Mucosa of stomach (tissue), 1 donor: ENCODE data around the gene CTSH.

Source experiments
- H3K27me3 ChIP-seq: one replicate; pipeline ENCODE4 v1.7.0; 2013; ENCODE audit warnings: mild to moderate bottlenecking, low read length; ENCODE audit not compliant: control insufficient read depth, insufficient read depth
- H3K36me3 ChIP-seq: one replicate; pipeline ENCODE4 v1.7.0; 2013; ENCODE audit warnings: low read length; ENCODE audit not compliant: control insufficient read depth, insufficient read depth
- H3K4me1 ChIP-seq: one replicate; pipeline ENCODE4 v1.7.0; 2013; ENCODE audit warnings: mild to moderate bottlenecking, low read length; ENCODE audit not compliant: control insufficient read depth, insufficient read depth
- H3K4me3 ChIP-seq: one replicate; pipeline ENCODE4 v1.7.0; 2013; ENCODE audit warnings: low read length
- H3K9ac ChIP-seq: one replicate; pipeline ENCODE4 v1.7.0; 2013; ENCODE audit warnings: mild to moderate bottlenecking, low read length, moderate library complexity
- H3K9me3 ChIP-seq: one replicate; pipeline ENCODE4 v1.7.0; 2013; ENCODE audit warnings: mild to moderate bottlenecking, low read length, moderate library complexity; ENCODE audit not compliant: control insufficient read depth
- donor health status: Pancreatic carcinoma.

The CTSH gene

DNA sequence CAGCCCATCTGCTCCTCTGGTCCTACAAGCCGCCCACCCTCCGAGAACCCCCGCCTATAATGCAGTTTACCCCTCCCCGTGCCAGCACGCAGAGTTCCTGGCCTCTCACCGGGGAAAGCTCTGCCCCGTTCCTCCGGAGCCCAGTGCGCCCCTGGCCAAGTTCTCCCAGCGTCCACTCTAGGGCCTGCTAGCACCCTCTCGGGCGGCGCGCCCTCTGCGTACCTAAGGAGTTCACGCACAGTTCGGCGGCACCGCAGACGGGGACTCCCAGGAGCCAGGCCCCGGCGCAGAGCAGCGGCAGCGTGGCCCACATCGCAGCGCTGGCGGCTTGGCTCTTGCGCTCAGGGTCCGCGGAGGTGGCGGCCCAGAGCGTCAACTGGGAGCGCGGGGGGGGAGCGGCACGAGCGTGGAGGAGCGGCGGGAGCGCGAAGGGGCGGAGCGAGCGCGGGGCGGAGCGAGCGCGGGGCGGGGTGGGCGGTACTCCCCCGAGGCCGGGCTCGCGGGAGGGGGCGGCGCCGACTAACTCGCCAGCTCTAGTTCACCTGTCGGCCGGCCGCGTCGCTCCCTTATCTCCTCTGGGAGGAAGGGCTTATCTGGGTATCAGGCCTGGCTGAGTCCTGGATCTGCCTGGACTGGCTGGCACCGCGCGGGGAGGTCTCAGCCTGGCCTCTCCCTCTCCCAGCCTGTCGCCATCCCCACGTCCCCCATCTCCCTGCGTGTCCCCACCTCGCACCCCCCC is at the start of gene CTSH:
Gene CTSH (minus strand): TSS at position 378 of the 739 bp plus-strand sequence. CDS start 65 bp downstream, at position 313.
- H3K27me3 ChIP-seq: no peaks in the 10 kb centered on the region
- H3K4me1 ChIP-seq: peaks cover 36% of the 10 kb centered on the region
- H3K36me3 ChIP-seq: no peaks in the 10 kb centered on the region
- H3K9ac ChIP-seq: peak within 1 kb of the TSS; percentile 75
- peak within 1 kb of the TSS; percentile 51 for H3K4me3 ChIP-seq
- no peaks in the 10 kb centered on the region for H3K9me3 ChIP-seq

GRCh38 chr15:78993931-78994530 is 49.2 kb upstream of the CTSH start:
- Histone ChIP-seq H3K9ac (no peak overlapping the region), H3K4me3 (no peak overlapping the region)

DNA sequence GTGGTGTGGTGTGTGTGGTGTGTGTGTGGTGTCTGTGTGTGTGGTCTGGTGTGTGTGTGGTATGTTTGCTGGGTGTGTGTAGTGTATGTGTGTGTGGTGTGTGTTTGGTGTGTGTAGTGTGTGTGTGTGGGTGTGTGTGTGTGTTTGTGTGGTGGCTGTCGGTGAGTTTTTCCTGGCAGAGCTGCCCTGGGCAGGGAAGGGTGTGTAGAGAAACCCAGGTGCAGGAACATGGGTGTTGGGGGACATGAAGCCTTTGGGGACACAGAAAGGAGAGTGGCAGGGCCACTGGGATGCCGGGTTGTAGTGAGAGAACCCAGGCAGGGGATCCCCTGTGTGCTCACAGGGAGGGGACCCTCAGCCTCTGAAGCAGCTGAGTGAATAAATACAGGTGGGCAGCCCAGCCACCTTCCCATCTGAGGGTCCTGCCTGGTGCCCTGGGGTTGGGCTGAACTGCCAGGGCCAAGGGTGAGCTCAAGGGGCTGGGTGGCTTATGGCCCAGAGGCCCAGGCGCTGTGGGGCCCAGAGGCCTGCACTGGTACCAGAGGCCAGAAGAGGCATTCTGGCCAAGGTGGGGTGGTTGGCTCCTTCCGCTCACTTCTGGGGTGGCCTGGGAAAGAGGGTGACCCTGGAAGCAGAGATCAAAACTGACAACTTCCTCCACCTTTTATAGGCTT is 48.5 kb upstream of the CTSH start:
- Histone ChIP-seq H3K4me1 (peaks cover 15% of the 10 kb centered on the region), H3K36me3 (no peaks in the 10 kb centered on the region), H3K27me3 (peaks cover 4% of the 10 kb centered on the region), H3K9me3 (no peaks in the 10 kb centered on the region), H3K4me3 (no peak overlapping the region), H3K9ac (no peak overlapping the region)

More at GRCh38 chr15:78993931-78994530, 49.2 kb upstream of the CTSH start:
- no peaks in the 10 kb centered on the region for H3K36me3 ChIP-seq
- peaks cover 9% of the 10 kb centered on the region for H3K4me1 ChIP-seq
- H3K9me3 ChIP-seq: no peaks in the 10 kb centered on the region
- peaks cover 4% of the 10 kb centered on the region for H3K27me3 ChIP-seq

DNA sequence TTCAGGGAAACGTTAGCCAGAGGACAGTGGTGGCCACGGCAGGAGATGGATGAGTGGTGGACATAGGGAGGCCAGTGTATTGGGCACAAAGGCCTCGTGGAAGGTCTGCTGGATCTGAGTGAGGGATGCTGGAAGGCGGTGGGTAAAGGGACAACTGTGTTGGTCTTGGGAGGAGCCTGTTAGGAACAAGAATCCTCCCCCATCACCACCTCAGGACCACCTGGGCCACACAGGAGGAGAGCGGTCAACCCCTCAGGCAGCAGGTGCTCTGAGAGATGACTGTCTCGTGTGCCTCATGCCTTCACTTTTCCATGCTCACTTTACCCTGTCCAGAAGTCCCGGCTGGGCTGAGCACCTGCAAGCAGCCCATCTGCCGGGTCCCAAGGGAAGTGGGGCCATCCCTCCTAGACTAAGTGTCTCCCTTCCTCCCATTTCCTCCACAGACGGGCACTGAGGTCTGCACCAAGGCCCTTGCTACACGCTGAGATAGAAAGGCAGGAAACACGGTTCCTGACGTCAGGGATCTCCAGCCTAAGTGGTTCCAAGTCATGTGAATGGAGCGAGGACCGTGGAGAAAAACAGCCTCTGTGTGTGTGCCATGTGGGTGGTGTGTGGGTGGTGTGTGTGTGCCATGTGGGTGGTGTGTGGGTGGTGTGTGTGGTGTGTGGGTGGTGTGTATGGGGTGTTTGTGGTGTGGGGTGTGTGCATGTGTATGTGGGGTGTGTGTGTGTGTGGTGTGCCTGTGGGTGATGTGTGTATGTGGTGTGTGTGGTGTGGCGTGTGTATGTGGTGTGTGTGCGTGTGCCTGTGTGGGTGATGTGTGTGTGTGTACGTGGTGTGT is 47.8 kb upstream of the CTSH start:
- Histone ChIP-seq H3K4me3 (no peak overlapping the region), H3K9me3 (no peaks in the 10 kb centered on the region), H3K9ac (no peak overlapping the region), H3K36me3 (no peaks in the 10 kb centered on the region), H3K4me1 (peaks cover 20% of the 10 kb centered on the region), H3K27me3 (peaks cover 4% of the 10 kb centered on the region)

- H3K27me3 ChIP-seq: peaks cover 4% of the 10 kb centered on the region
- no peaks in the 10 kb centered on the region for H3K36me3 ChIP-seq
- no peak overlapping the region for H3K4me3 ChIP-seq
- H3K4me1 ChIP-seq: peaks cover 20% of the 10 kb centered on the region
- no peak overlapping the region for H3K9ac ChIP-seq
- no peaks in the 10 kb centered on the region for H3K9me3 ChIP-seq
Observed at GRCh38 chr15:78991879-78992278, 47.0 kb upstream of the CTSH start.

GRCh38 chr15:78991476-78991875 is 46.6 kb upstream of the CTSH start:
- peaks cover 4% of the 10 kb centered on the region for H3K27me3 ChIP-seq
- no peak overlapping the region for H3K9ac ChIP-seq
- peaks cover 20% of the 10 kb centered on the region for H3K4me1 ChIP-seq
- no peak overlapping the region for H3K4me3 ChIP-seq
- H3K36me3 ChIP-seq: no peaks in the 10 kb centered on the region
- H3K9me3 ChIP-seq: no peaks in the 10 kb centered on the region

DNA sequence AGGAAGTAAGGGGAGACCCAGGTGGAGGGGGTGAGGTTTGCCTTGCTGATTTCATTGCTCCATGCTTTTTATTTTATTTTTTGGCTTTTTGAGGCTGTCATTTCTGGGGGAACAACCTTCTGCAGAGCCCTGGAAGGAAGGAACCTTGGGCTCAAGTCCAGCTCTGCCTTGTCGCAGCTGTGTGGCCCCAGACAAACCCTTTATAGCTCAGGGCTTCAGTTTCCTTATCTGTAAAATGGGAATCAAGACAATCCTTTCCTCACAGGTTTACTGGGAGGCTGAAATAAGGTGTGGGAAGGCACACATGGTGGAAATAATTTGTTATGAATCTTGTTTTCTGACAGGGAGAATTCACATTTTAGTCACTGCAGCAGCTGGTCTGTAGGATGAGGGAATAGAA is 45.4 kb upstream of the CTSH start:
- H3K36me3 ChIP-seq: no peaks in the 10 kb centered on the region
- no peak overlapping the region for H3K4me3 ChIP-seq
- H3K9ac ChIP-seq: no peak overlapping the region
- peaks cover 4% of the 10 kb centered on the region for H3K27me3 ChIP-seq
- H3K4me1 ChIP-seq: peaks cover 20% of the 10 kb centered on the region
- H3K9me3 ChIP-seq: no peaks in the 10 kb centered on the region

DNA sequence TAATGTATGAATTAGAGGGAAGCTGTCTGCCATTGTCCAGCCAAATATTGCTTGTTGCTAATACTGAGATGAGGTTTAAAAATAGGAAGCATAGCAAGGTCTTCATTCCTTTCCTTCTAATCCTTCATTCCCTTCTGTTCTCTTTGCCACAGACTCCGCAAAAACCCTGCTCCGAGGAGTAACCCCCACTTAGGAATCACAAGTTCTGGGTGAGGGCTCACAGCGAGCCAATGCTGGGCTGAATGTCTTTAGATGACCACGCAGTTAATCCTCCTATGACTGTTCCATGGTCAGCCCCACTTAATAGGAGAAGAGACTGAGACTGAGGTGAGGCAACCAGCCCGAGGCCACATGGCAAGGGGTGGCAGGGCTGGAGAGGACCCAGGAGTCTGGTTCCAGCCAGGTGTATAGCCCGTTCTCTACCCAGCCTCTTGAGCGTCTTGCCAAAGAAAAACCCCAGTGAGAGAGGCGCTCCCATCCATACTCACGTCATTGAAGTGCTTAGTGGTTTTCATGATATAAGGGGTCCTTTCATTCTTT is 44.9 kb upstream of the CTSH start:
- peaks cover 20% of the 10 kb centered on the region for H3K4me1 ChIP-seq
- H3K36me3 ChIP-seq: no peaks in the 10 kb centered on the region
- H3K9ac ChIP-seq: peak overlapping the region; percentile 4
- peaks cover 4% of the 10 kb centered on the region for H3K27me3 ChIP-seq
- H3K9me3 ChIP-seq: no peaks in the 10 kb centered on the region
- H3K4me3 ChIP-seq: no peak overlapping the region

- Histone ChIP-seq H3K9ac (no peak overlapping the region), H3K4me3 (no peak overlapping the region), H3K9me3 (no peaks in the 10 kb centered on the region)
Observed at GRCh38 chr15:78988361-78988911, 43.6 kb upstream of the CTSH start.

DNA sequence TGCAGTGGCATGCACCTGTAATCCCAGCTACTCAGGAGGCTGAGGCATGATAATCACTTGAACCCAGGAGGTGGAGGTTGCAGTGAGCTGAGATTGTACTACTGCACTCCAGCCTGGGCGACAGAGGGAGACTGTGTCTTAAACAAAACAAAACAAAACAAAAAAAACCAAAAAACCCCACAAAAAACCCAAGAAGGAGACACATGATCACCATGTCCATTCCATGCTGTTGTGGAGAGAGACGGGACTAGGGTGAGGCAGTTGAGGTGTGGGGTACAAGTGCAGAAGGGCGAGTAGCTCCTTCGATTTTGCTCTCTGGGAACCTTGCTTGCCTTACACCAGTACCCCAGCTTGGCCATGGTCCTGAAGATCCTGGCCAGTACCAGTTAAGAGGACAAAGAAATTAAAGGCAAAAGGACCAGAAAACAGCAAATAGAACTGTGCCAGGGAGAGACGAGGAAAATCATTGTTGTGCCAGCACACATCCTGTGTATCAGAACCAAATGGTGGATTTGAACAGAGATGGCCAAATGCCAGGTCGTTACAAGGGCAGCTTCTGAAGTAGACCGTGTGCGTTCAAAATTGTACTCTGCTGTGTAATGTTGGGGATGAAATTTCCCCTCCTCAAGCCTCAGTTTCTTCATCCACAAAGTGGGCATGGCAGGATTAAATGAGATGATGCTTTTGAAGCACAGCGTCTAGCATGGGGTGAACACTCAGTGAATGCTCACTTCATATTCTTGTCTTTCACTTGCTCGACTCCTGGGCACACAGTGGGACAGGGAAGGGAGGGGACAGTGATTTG is 42.9 kb upstream of the CTSH start:
- Histone ChIP-seq H3K36me3 (no peaks in the 10 kb centered on the region), H3K27me3 (peaks cover 4% of the 10 kb centered on the region), H3K4me1 (peaks cover 20% of the 10 kb centered on the region), H3K4me3 (no peak overlapping the region), H3K9ac (no peak overlapping the region), H3K9me3 (no peaks in the 10 kb centered on the region)

More at GRCh38 chr15:78988361-78988911, 43.6 kb upstream of the CTSH start:
- Histone ChIP-seq H3K36me3 (no peaks in the 10 kb centered on the region), H3K4me1 (peaks cover 20% of the 10 kb centered on the region), H3K27me3 (peaks cover 4% of the 10 kb centered on the region)
